Panc1 (cell line): ENCODE results near the gene PKP2. TPM values are rescaled to one million over a fixed set of nuclear protein-coding genes. Genes with fewer than 3 reads are reported as not detected.

Source experiments
- ATAC-seq: fragments of 200-7000 bp; cut with Tn5 transposase; 2 replicates; pipeline ENCODE4 v1.9.1; 2020; ENCODE audit warnings: mild to moderate bottlenecking, moderate library complexity
- BruUV-seq: library from RNA; stranded (reverse); fragments of 400-500 nt; replicated peaks from 2 replicates; lab custom pipeline; 2021; lab: Mats Ljungman, UMichigan
- CTCF ChIA-PET: fragments of 300-600 bp; sonication (Branson Sonifier 250); formaldehyde crosslinking; loops from one replicate; lab custom pipeline; 2022; ENCODE audit warnings: antibody characterized with exemption; lab: Charles Lee
- POLR2A ChIA-PET: fragments of 300-600 bp; sonication (Branson Sonifier 250); formaldehyde crosslinking; loops from one replicate; lab custom pipeline; 2022; ENCODE audit warnings: antibody characterized with exemption; lab: Charles Lee
- DNase-seq: peaks from one replicate; pipeline ENCODE4 v3.0.0-alpha.2; 2010; ENCODE audit warnings: low read depth, low spot score
- H3K27ac ChIP-seq: 2 replicates; pipeline ENCODE4 v1.5.1; 2011; ENCODE audit warnings: mild to moderate bottlenecking, low read length, inconsistent platforms
- H3K27me3 ChIP-seq: fragments of 200-500 bp; sonication (Bioruptor generic); 2 replicates; pipeline ENCODE4 v1.6.0; 2014; ENCODE audit warnings: low read length, inconsistent platforms; ENCODE audit not compliant: control insufficient read depth, insufficient read depth
- H3K36me3 ChIP-seq: fragments of 200-500 bp; sonication (Bioruptor generic); 2 replicates; pipeline ENCODE4 v1.5.1; 2014; ENCODE audit warnings: inconsistent platforms, mild to moderate bottlenecking, low read length, moderate library complexity; ENCODE audit not compliant: control insufficient read depth, insufficient read depth
- H3K4me1 ChIP-seq: 2 replicates; pipeline ENCODE4 v1.5.1; 2011; ENCODE audit warnings: inconsistent platforms, mild to moderate bottlenecking, low read length, moderate library complexity; ENCODE audit not compliant: control insufficient read depth, insufficient read depth
- H3K4me3 ChIP-seq, 2 experiments: 2 replicates each; pipeline ENCODE4 v1.5.1; 2011 to 2012; ENCODE audit warnings: low read depth in 2 of 2, low read length in 2 of 2, mild to moderate bottlenecking in 2 of 2, inconsistent platforms in 1 of 2, moderate library complexity in 1 of 2
- H3K9me3 ChIP-seq: fragments of 200-500 bp; sonication (Bioruptor generic); 2 replicates; pipeline ENCODE4 v1.5.1; 2014; ENCODE audit warnings: low read depth, mild to moderate bottlenecking, inconsistent platforms, low read length, moderate library complexity; ENCODE audit not compliant: control insufficient read depth, insufficient read depth
- CTCF ChIP-seq: fragments of 450-650 bp; IDR thresholded peaks from 2 replicates; pipeline ENCODE4 v1.5.1; 2017; ENCODE audit warnings: mild to moderate bottlenecking
- POLR2AphosphoS5 ChIP-seq: IDR thresholded peaks from 2 replicates; pipeline ENCODE4 v1.6.1; 2012; ENCODE audit warnings: mild to moderate bottlenecking, low read depth, low read length, moderate library complexity
- SIN3A ChIP-seq: IDR thresholded peaks from 2 replicates; pipeline ENCODE4 v1.6.1; 2012; ENCODE audit warnings: low read depth, mild to moderate bottlenecking, low read length, moderate library complexity, borderline replicate concordance; ENCODE audit not compliant: insufficient read depth
- TCF7L2 ChIP-seq: IDR thresholded peaks from 2 replicates; pipeline ENCODE4 v1.6.1; 2011; ENCODE audit warnings: mild to moderate bottlenecking, low read depth, low read length, inconsistent platforms
- in situ Hi-C: cut with HindIII; loops from 2 replicates; pipeline ENCODE4 v1.10.0; 2016; ENCODE audit warnings: low sequenced_read_pairs, low pct_unique_long_range_greater_than_20kb
- intact Hi-C: fragments of 100-400 bp; cut with micrococcal nuclease; formaldehyde crosslinking; loops from one replicate; pipeline ENCODE4 v1.10.0; 2022; ENCODE audit not compliant: unreplicated experiment
- total RNA-seq: library from RNA; stranded (reverse); gene quantifications from one replicate; pipeline ENCODE4 v1.2.1, GENCODE V29; 2021; ENCODE audit not compliant: unreplicated experiment
- TF ChIP-seq, protein P1 (sequence below), 2 experiments: IDR thresholded peaks; 2 replicates each; pipeline ENCODE4 v1.6.1; 2011 to 2012; ENCODE audit warnings: low read depth in 2 of 2, control low read depth in 1 of 2, low read length in 1 of 2, mild to moderate bottlenecking in 1 of 2, moderate library complexity in 1 of 2; ENCODE audit not compliant: insufficient read depth in 1 of 2

The PKP2 gene
- total RNA-seq, 1 experiment from 2014 or later: 2.2 TPM

DNA sequence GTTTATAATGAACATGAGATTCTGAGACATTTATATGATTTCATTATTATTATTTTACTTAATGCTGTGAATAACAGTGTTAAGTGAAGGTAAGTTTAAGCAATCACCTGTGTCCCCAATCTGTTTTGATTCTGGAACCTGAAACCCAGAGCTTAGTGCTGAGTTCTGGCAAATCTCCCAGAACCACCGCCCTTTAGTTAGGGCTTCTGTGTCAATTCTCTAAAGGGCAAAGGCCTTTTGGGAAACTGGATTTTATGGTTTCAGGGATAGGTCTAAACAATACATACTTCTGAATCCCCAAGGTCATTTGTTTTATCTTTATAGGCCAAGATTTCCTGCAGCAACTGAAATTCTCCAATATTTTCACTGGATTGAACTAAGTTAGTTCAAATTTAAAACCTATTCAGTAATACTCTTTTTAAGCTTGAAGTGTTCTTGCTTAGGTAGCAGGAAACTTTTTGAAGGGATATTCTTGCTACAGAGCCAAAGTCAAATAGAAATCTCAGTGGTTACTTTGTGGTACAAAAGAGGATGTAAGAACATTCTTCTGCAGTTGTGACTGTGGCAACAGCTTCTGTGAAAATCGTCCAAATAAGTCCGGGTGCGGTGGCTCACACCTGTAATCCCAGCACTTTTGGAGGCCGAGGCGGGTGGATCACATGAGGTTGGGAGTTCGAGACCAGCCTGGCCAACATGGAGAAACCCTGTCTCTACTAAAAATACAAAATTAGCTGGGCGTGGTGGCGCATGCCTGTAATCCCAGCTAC, 10.0 kb upstream of the PKP2 start:
- no peak for ATAC-seq
- CTCF ChIA-PET: no interaction called here

GRCh38 chr12:32903763-32904162, 7.2 kb upstream of the PKP2 start:
- no peak for TF ChIP-seq CTCF
- no peak for TF ChIP-seq TCF7L2
- no peak for TF ChIP-seq SIN3A
- TF ChIP-seq, protein P1, sequence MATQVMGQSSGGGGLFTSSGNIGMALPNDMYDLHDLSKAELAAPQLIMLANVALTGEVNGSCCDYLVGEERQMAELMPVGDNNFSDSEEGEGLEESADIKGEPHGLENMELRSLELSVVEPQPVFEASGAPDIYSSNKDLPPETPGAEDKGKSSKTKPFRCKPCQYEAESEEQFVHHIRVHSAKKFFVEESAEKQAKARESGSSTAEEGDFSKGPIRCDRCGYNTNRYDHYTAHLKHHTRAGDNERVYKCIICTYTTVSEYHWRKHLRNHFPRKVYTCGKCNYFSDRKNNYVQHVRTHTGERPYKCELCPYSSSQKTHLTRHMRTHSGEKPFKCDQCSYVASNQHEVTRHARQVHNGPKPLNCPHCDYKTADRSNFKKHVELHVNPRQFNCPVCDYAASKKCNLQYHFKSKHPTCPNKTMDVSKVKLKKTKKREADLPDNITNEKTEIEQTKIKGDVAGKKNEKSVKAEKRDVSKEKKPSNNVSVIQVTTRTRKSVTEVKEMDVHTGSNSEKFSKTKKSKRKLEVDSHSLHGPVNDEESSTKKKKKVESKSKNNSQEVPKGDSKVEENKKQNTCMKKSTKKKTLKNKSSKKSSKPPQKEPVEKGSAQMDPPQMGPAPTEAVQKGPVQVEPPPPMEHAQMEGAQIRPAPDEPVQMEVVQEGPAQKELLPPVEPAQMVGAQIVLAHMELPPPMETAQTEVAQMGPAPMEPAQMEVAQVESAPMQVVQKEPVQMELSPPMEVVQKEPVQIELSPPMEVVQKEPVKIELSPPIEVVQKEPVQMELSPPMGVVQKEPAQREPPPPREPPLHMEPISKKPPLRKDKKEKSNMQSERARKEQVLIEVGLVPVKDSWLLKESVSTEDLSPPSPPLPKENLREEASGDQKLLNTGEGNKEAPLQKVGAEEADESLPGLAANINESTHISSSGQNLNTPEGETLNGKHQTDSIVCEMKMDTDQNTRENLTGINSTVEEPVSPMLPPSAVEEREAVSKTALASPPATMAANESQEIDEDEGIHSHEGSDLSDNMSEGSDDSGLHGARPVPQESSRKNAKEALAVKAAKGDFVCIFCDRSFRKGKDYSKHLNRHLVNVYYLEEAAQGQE (IDR thresholded peaks at IDR 0.05; ENCODE audit: insufficient read depth in 1 of 2, low read depth in 2 of 2, low read length in 1 of 2): no peak
- no peak for TF ChIP-seq POLR2AphosphoS5
- Histone ChIP-seq H3K4me1 (no peaks in the 10 kb centered on the region), H3K4me3 (no peak overlapping the region), H3K27ac (no peak overlapping the region), H3K9me3 (no peaks in the 10 kb centered on the region), H3K27me3 (peaks cover 4% of the 10 kb centered on the region; the same call in 1 of the 2 replicates), H3K36me3 (no peaks in the 10 kb centered on the region)
- in situ Hi-C loops: no loop called here
- CTCF ChIA-PET: no interaction called here
- intact Hi-C loops: no loop called here
- DNase-seq (no peak), ATAC-seq (no peak)
- no TSS peak for BruUV-seq
- POLR2A ChIA-PET: no interaction called here

More for the DNA sequence above, 10.0 kb upstream of the PKP2 start:
- no TSS peak for BruUV-seq
- TF ChIP-seq CTCF (no peak), POLR2AphosphoS5 (no peak), TCF7L2 (no peak), SIN3A (no peak)
- TF ChIP-seq, protein P1 (IDR thresholded peaks at IDR 0.05; ENCODE audit: insufficient read depth in 1 of 2, low read depth in 2 of 2, low read length in 1 of 2): no peak
- H3K36me3 ChIP-seq: no peaks in the 10 kb centered on the region
- DNase-seq: no peak
- no peaks in the 10 kb centered on the region for H3K9me3 ChIP-seq
- H3K4me3 ChIP-seq: no peak overlapping the region
- no peaks in the 10 kb centered on the region for H3K4me1 ChIP-seq
- H3K27ac ChIP-seq: no peak overlapping the region
- peaks cover 4% of the 10 kb centered on the region; the same call in 1 of the 2 replicates for H3K27me3 ChIP-seq
- intact Hi-C loops (no loop called here), in situ Hi-C loops (no loop called here)
- POLR2A ChIA-PET: no interaction called here
